Tibial nerve (tissue), 4 donors: Measurements from ENCODE around the gene DAPK2. TPM values are rescaled to one million over a fixed set of nuclear protein-coding genes. Genes with fewer than 3 reads are reported as not detected.

Source experiments
- DNase-seq, 2 donors: peaks; one replicate each; pipeline ENCODE4 v3.0.0-alpha.2; 2019; ENCODE audit warnings: low spot score in 2 of 2
- H3K27ac ChIP-seq, 4 donors: fragments of 200-600 bp; sonication (generic) in 3 of 4; one replicate each; pipeline ENCODE4 v1.5.1; 2017 to 2019; ENCODE audit warnings: mild to moderate bottlenecking in 1 of 4
- H3K27me3 ChIP-seq, 2 donors: fragments of 200-600 bp; sonication (generic) in 1 of 2; one replicate each; pipeline versions ENCODE4 v1.5.1 to v1.6.0; 2017 to 2019
- H3K36me3 ChIP-seq, 3 donors: fragments of 200-600 bp; sonication (generic); one replicate each; pipeline ENCODE4 v1.5.1; 2018 to 2019
- H3K4me1 ChIP-seq, 4 donors: fragments of 200-600 bp; sonication (generic) in 3 of 4; one replicate each; pipeline ENCODE4 v1.5.1; 2017 to 2019
- H3K4me3 ChIP-seq, 4 donors: fragments of 200-600 bp; sonication (generic) in 3 of 4; one replicate each; pipeline ENCODE4 v1.5.1; 2017 to 2019; ENCODE audit warnings: mild to moderate bottlenecking in 1 of 4, moderate library complexity in 1 of 4
- H3K9me3 ChIP-seq, 4 donors: fragments of 200-600 bp; sonication (generic) in 3 of 4; one replicate each; pipeline ENCODE4 v1.5.1; 2017 to 2019
- EP300 ChIP-seq, 2 donors: sonication (generic); formaldehyde crosslinking; IDR thresholded peaks; one replicate each; pipeline ENCODE4 v1.6.1; 2017; ENCODE audit warnings: antibody characterized with exemption in 2 of 2, mild to moderate bottlenecking in 1 of 2
- POLR2A ChIP-seq, 2 donors: fragments of 450-650 bp; IDR thresholded peaks; one replicate each; pipeline ENCODE4 v1.6.1; 2017; ENCODE audit warnings: antibody characterized with exemption in 2 of 2, mild to moderate bottlenecking in 2 of 2, moderate library complexity in 2 of 2
- WGBS, 2 donors: methylation state at CpG; one replicate each; pipeline ENCODE4 v1.1.5; 2018; 5-methylcytosine and 5-hydroxymethylcytosine counted together
- total RNA-seq, 4 donors: library from RNA; depleted of rRNA; stranded (reverse); fragments of >200 nt; gene quantifications; one replicate each; pipeline ENCODE4 v1.1.0, GENCODE V29; 2016
- TF ChIP-seq, protein P1 (sequence below), 5 experiments: fragments of 200-600 bp in 3 of 5; fragments of 450-650 bp in 2 of 5; sonication (generic) in 3 of 5; IDR thresholded peaks; one replicate each; pipeline ENCODE4 v1.5.1; 2016 to 2019; ENCODE audit warnings: antibody characterized with exemption in 5 of 5, mild to moderate bottlenecking in 3 of 5, moderate library complexity in 2 of 5

Gene DAPK2
- total RNA-seq, 4 donors from 2014 or later = 28.9 to 75.9 (median 56.7) TPM

DNA sequence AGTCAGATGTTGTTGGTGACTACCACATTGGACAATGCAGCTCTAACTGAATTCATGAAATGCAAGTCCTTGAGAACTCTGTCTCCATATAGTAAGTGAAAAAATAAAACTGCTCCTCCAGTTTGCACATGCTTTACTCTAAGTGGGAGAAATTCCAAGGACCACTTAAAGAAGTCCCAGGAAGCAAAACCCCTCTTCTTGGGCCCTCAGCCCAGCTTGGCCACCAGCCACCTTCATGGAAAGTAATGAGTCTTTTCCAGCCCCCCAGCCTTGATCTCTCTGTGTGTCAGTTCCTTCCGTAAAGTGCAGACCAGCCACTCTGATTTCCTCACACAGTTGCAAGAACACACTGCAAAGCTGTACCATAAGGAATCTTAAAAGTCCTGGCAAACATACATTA lies 34.5 kb downstream of the DAPK2 start:
- H3K4me1 ChIP-seq = peaks cover 0 to 24% (median 8%) of the 10 kb centered on the region in 4 donors
- H3K36me3 ChIP-seq = no peaks in the 10 kb centered on the region
- H3K27me3 ChIP-seq = no peaks in the 10 kb centered on the region
- no peak for DNase-seq
- whole genome bisulfite sequencing, 2 donors = 70 to 73% methylated on average over 1 of the region's 1 CpG
- TF ChIP-seq, protein P1, sequence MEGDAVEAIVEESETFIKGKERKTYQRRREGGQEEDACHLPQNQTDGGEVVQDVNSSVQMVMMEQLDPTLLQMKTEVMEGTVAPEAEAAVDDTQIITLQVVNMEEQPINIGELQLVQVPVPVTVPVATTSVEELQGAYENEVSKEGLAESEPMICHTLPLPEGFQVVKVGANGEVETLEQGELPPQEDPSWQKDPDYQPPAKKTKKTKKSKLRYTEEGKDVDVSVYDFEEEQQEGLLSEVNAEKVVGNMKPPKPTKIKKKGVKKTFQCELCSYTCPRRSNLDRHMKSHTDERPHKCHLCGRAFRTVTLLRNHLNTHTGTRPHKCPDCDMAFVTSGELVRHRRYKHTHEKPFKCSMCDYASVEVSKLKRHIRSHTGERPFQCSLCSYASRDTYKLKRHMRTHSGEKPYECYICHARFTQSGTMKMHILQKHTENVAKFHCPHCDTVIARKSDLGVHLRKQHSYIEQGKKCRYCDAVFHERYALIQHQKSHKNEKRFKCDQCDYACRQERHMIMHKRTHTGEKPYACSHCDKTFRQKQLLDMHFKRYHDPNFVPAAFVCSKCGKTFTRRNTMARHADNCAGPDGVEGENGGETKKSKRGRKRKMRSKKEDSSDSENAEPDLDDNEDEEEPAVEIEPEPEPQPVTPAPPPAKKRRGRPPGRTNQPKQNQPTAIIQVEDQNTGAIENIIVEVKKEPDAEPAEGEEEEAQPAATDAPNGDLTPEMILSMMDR (IDR thresholded peaks at IDR 0.05) = no peak
- TF ChIP-seq POLR2A (IDR thresholded peaks at IDR 0.05) (no peak), EP300 (IDR thresholded peaks at IDR 0.05) (no peak)
- H3K9me3 ChIP-seq = no peaks in the 10 kb centered on the region
- no peak overlapping the region for H3K4me3 ChIP-seq
- H3K27ac ChIP-seq = peak overlapping the region in 1 of 4 donors; percentile 21

DNA sequence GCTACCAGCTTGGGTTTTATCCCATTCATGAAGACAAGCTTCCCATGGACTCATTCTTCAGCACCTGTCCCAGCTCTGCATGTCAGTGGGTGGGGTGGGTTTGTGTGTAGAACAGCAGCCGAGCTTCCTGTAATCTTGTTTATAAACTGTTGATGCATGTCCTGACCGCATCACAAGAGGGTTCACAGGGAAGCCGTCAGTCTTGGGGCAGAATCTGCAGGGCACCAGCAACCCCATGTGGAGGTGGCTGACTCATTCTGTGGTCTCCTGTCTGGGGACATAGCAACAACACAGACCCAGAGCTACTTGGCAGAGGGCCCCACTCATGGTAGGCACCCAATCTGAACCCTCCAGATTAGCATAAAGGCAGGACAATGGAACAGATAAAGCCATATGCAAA lies 35.6 kb downstream of the DAPK2 start:
- H3K27ac ChIP-seq = peak overlapping the region in 3 of 4 donors; percentile 0 to 74 (median 70)
- DNase-seq = peak in 1 of 2 donors; percentile 11
- WGBS, 2 donors = 48 to 52% methylated on average over 3 of the region's 3 CpGs
- H3K27me3 ChIP-seq = no peaks in the 10 kb centered on the region
- H3K9me3 ChIP-seq = no peaks in the 10 kb centered on the region
- no peak for TF ChIP-seq POLR2A (IDR thresholded peaks at IDR 0.05)
- TF ChIP-seq, protein P1 (IDR thresholded peaks at IDR 0.05) = no peak
- no peak for TF ChIP-seq EP300 (IDR thresholded peaks at IDR 0.05)
- H3K4me3 ChIP-seq = no peak overlapping the region
- H3K36me3 ChIP-seq = no peaks in the 10 kb centered on the region
- peaks cover 0 to 24% (median 8%) of the 10 kb centered on the region in 4 donors for H3K4me1 ChIP-seq

DNA sequence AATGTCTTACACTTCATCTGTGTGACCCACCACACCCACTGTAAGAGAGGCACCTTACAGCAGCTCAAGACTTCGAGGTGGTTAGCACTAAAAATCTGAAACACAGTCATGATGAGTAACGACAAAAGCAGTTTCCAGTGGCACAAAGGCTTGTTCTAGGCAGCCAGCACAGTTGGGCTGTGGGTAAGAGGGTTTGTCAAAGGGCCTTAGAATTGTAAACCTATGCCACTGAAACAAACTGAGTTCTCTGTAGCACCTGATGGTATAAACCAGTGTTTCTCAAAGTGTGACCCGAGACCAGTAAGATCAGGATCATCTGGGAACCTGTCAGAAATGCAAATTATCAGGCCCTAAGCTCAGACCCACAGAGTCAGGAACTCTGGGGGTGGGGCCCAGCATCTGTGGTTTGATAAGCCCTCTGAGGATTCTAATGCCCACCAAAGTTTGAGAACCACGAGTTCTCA lies 36.5 kb downstream of the DAPK2 start:
- TF ChIP-seq, protein P1 (IDR thresholded peaks at IDR 0.05) = no peak
- no peak for TF ChIP-seq POLR2A (IDR thresholded peaks at IDR 0.05)
- 78 to 79% methylated on average over 4 of the region's 4 CpGs for WGBS, 2 donors
- H3K27ac ChIP-seq = peak overlapping the region in 3 of 4 donors; percentile 0 to 74 (median 70)

DNA sequence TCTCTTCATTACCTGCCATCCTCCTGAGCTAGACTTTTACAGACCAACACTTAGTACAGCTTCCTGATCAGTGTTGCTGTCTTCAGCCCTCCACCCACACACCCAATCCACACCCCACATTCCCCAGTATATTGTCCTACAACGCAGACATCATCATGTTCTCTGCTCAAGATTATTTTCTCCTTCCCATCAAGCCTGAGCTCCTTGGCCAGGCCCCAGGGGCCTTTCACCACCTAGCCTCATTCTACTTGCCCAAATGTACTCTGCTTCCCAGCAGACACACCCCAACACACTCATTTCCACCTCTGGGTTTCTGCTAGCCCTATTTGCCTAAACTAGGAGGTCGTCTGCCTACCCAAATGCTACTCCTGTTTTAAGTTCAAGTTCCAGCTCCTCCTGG lies 37.0 kb downstream of the DAPK2 start:
- H3K27ac ChIP-seq = peak overlapping the region in 3 of 4 donors; percentile 0 to 74 (median 70)
- no peaks in the 10 kb centered on the region for H3K36me3 ChIP-seq
- peaks cover 0 to 24% (median 8%) of the 10 kb centered on the region in 4 donors for H3K4me1 ChIP-seq
- H3K27me3 ChIP-seq = no peaks in the 10 kb centered on the region
- no peaks in the 10 kb centered on the region for H3K9me3 ChIP-seq
- TF ChIP-seq, protein P1 (IDR thresholded peaks at IDR 0.05) = no peak
- peak in 1 of 2 donors; percentile 72 for TF ChIP-seq EP300 (IDR thresholded peaks at IDR 0.05)
- peak in 1 of 2 donors; percentile 37 for DNase-seq
- WGBS, 2 donors = 38 to 55% methylated on average over 2 of the region's 2 CpGs
- H3K4me3 ChIP-seq = no peak overlapping the region

More for the DNA sequence above, 36.5 kb downstream of the DAPK2 start:
- Histone ChIP-seq H3K4me3 (no peak overlapping the region), H3K9me3 (no peaks in the 10 kb centered on the region), H3K4me1 (peaks cover 0 to 24% (median 8%) of the 10 kb centered on the region in 4 donors), H3K27me3 (no peaks in the 10 kb centered on the region), H3K36me3 (no peaks in the 10 kb centered on the region)
- no peak for DNase-seq

DNA sequence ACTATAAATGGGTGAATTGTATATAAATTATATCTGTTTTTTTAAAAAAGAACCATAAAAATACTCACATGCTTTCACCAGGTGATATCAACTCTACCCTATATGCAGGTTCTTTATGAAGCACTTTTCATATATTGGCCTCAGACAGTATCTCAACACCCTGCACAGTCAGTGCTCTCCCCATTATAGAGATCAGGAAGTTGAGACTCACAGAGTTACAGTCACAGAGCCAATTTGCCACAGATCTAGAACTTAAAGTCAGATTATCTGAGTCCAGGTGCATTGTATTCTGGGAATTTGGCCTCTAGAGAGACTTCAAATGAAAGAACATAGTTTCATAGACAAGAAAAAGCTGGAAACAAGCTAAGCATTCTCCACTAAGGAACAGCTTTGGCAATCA lies 38.1 kb downstream of the DAPK2 start:
- Histone ChIP-seq H3K4me1 (peaks cover 0 to 16% (median 7%) of the 10 kb centered on the region in 4 donors), H3K36me3 (no peaks in the 10 kb centered on the region), H3K9me3 (no peaks in the 10 kb centered on the region), H3K27ac (peak overlapping the region in 1 of 4 donors; percentile 68), H3K4me3 (no peak overlapping the region), H3K27me3 (no peaks in the 10 kb centered on the region)
- TF ChIP-seq EP300 (IDR thresholded peaks at IDR 0.05) (no peak), POLR2A (IDR thresholded peaks at IDR 0.05) (no peak)
- TF ChIP-seq, protein P1 (IDR thresholded peaks at IDR 0.05) = no peak
- no peak for DNase-seq
